HG03108 (cell line): ENCODE results near the gene SLC6A17.

ENCODE experiments used
- ATAC-seq: cut with Tn5 transposase; IDR thresholded peaks from one replicate; pipeline ENCODE4 v1.9.1; 2021; ENCODE audit warnings: moderate library complexity; ENCODE audit not compliant: unreplicated experiment

SLC6A17 gene

GRCh38 chr1:110150330-110151174 is at the start of gene SLC6A17:
SLC6A17 (plus strand) TSS chr1:110150494; CDS start chr1:110166930, 16,436 bp downstream.
- no peak for ATAC-seq

GRCh38 chr1:110102081-110102480 is 48.2 kb upstream of the SLC6A17 start:
- ATAC-seq: no peak

- ATAC-seq: peak; percentile 50
Measured at GRCh38 chr1:110106013-110106941, 44.0 kb upstream of the SLC6A17 start.

- ATAC-seq: no peak
Measured at GRCh38 chr1:110107867-110108469, 42.3 kb upstream of the SLC6A17 start.

- ATAC-seq: no peak
Measured at GRCh38 chr1:110111081-110111480, 39.2 kb upstream of the SLC6A17 start.

GRCh38 chr1:110112143-110112542 is 38.2 kb upstream of the SLC6A17 start, which contains the start of gene UBL4B:
UBL4B (plus strand) TSS chr1:110112443; CDS start chr1:110112535, 92 bp downstream.
- ATAC-seq: no peak

GRCh38 chr1:110112656-110113055 is 37.6 kb upstream of the SLC6A17 start:
- ATAC-seq: no peak

- ATAC-seq: no peak
Measured at GRCh38 chr1:110113551-110113950, 36.7 kb upstream of the SLC6A17 start.

GRCh38 chr1:110114173-110114572 is 36.1 kb upstream of the SLC6A17 start:
- ATAC-seq: no peak

GRCh38 chr1:110114784-110115183 is 35.5 kb upstream of the SLC6A17 start:
- ATAC-seq: no peak

- no peak for ATAC-seq
Measured at GRCh38 chr1:110118636-110119396, 31.5 kb upstream of the SLC6A17 start.

- ATAC-seq: no peak
Measured at GRCh38 chr1:110119843-110120242, 30.5 kb upstream of the SLC6A17 start.

GRCh38 chr1:110120960-110121561 is 29.2 kb upstream of the SLC6A17 start:
- ATAC-seq: no peak

GRCh38 chr1:110123224-110123623 is 27.1 kb upstream of the SLC6A17 start:
- no peak for ATAC-seq

GRCh38 chr1:110125810-110126209 is 24.5 kb upstream of the SLC6A17 start:
- no peak for ATAC-seq

- ATAC-seq: no peak
Measured at GRCh38 chr1:110130113-110130591, 20.1 kb upstream of the SLC6A17 start.

GRCh38 chr1:110130989-110131388 is 19.3 kb upstream of the SLC6A17 start:
- ATAC-seq: no peak

- ATAC-seq: no peak
Measured at GRCh38 chr1:110132682-110133081, 17.6 kb upstream of the SLC6A17 start.

- no peak for ATAC-seq
Measured at GRCh38 chr1:110133436-110133835, 16.9 kb upstream of the SLC6A17 start.

GRCh38 chr1:110134050-110134595 is 16.2 kb upstream of the SLC6A17 start:
- no peak for ATAC-seq
